ENCODE measurements around the gene PRELID1. TPM values are rescaled to one million over a fixed set of nuclear protein-coding genes. Genes with fewer than 3 reads are reported as not detected.
"Not testable (repeated sequence)": the region's sequence is repeated elsewhere in the genome, so short reads cannot be mapped to it uniquely, and the experiment has no call there.

Gene PRELID1
- total RNA-seq, 2 donors from 2014 or later = 310 to 360 TPM

GRCh38 chr5:177343000-177343399 lies 39.4 kb downstream of the PRELID1 start:
- peaks cover 35 to 37% of the 10 kb centered on the region in 2 donors for H3K4me1 Mint-ChIP-seq (ENCODE audit: low read depth in 2 of 2)
- H3K36me3 Mint-ChIP-seq = peaks cover 22% of the 10 kb centered on the region
- not testable (repeated sequence) for H3K27me3 Mint-ChIP-seq; H3K4me3 Mint-ChIP-seq; ATAC-seq; H3K9me3 Mint-ChIP-seq; DNase-seq (ENCODE audit: low spot score); H3K27ac Mint-ChIP-seq

- peaks cover 32 to 34% of the 10 kb centered on the region in 2 donors for H3K4me1 Mint-ChIP-seq (ENCODE audit: low read depth in 2 of 2)
- H3K36me3 Mint-ChIP-seq = peaks cover 22% of the 10 kb centered on the region
- no peaks in the 10 kb centered on the region for H3K27me3 Mint-ChIP-seq
- no peak for DNase-seq (ENCODE audit: low spot score)
- no peaks in the 10 kb centered on the region for H3K9me3 Mint-ChIP-seq
- H3K4me3 Mint-ChIP-seq = no peak overlapping the region
- no peak for ATAC-seq
- H3K27ac Mint-ChIP-seq = no peak overlapping the region
Observed at GRCh38 chr5:177343777-177344176, 40.2 kb downstream of the PRELID1 start.

- Mint-ChIP-seq H3K9me3 (no peaks in the 10 kb centered on the region), H3K36me3 (peaks cover 26% of the 10 kb centered on the region), H3K4me1 (ENCODE audit: low read depth in 2 of 2) (peaks cover 32 to 33% of the 10 kb centered on the region in 2 donors), H3K4me3 (no peak overlapping the region), H3K27me3 (no peaks in the 10 kb centered on the region), H3K27ac (no peak overlapping the region)
- ATAC-seq (no peak), DNase-seq (ENCODE audit: low spot score) (no peak)
Observed at GRCh38 chr5:177344891-177345290, 41.3 kb downstream of the PRELID1 start.

GRCh38 chr5:177346820-177347219 lies 43.2 kb downstream of the PRELID1 start:
- no peak for ATAC-seq
- no peak overlapping the region for H3K27ac Mint-ChIP-seq
- peaks cover 36 to 41% of the 10 kb centered on the region in 2 donors for H3K4me1 Mint-ChIP-seq (ENCODE audit: low read depth in 2 of 2)
- DNase-seq (ENCODE audit: low spot score) = no peak
- H3K36me3 Mint-ChIP-seq = peaks cover 19% of the 10 kb centered on the region
- H3K4me3 Mint-ChIP-seq = no peak overlapping the region
- no peaks in the 10 kb centered on the region for H3K27me3 Mint-ChIP-seq
- H3K9me3 Mint-ChIP-seq = no peaks in the 10 kb centered on the region

GRCh38 chr5:177347699-177348098 lies 44.1 kb downstream of the PRELID1 start:
- H3K36me3 Mint-ChIP-seq = peaks cover 18% of the 10 kb centered on the region
- ATAC-seq (no peak), DNase-seq (ENCODE audit: low spot score) (no peak)
- no peak overlapping the region for H3K4me3 Mint-ChIP-seq
- peaks cover 40 to 45% of the 10 kb centered on the region in 2 donors for H3K4me1 Mint-ChIP-seq (ENCODE audit: low read depth in 2 of 2)
- H3K27ac Mint-ChIP-seq = no peak overlapping the region
- no peaks in the 10 kb centered on the region for H3K9me3 Mint-ChIP-seq
- no peaks in the 10 kb centered on the region for H3K27me3 Mint-ChIP-seq

- H3K9me3 Mint-ChIP-seq = no peaks in the 10 kb centered on the region
- H3K27ac Mint-ChIP-seq = peak overlapping the region; percentile 98 to 99
- peaks cover 12% of the 10 kb centered on the region for H3K36me3 Mint-ChIP-seq
Observed at GRCh38 chr5:177349362-177349647, 45.7 kb downstream of the PRELID1 start.

GRCh38 chr5:177349762-177350161 lies 46.2 kb downstream of the PRELID1 start:
- Mint-ChIP-seq H3K27me3 (no peaks in the 10 kb centered on the region), H3K4me3 (peak overlapping the region; percentile 98), H3K36me3 (peaks cover 12% of the 10 kb centered on the region), H3K4me1 (ENCODE audit: low read depth in 2 of 2) (peaks cover 42 to 47% of the 10 kb centered on the region in 2 donors), H3K9me3 (no peaks in the 10 kb centered on the region), H3K27ac (peak overlapping the region; percentile 98 to 99)
- ATAC-seq (no peak), DNase-seq (ENCODE audit: low spot score) (no peak)

More at GRCh38 chr5:177349362-177349647, 45.7 kb downstream of the PRELID1 start:
- Mint-ChIP-seq H3K4me3 (peak overlapping the region; percentile 98), H3K4me1 (ENCODE audit: low read depth in 2 of 2) (peaks cover 37 to 43% of the 10 kb centered on the region in 2 donors), H3K27me3 (no peaks in the 10 kb centered on the region)
- ATAC-seq (no peak), DNase-seq (ENCODE audit: low spot score) (no peak)

- Mint-ChIP-seq H3K27ac (peak overlapping the region; percentile 98 to 99), H3K9me3 (no peaks in the 10 kb centered on the region), H3K27me3 (no peaks in the 10 kb centered on the region), H3K36me3 (peaks cover 12% of the 10 kb centered on the region), H3K4me1 (ENCODE audit: low read depth in 2 of 2) (peaks cover 49 to 54% of the 10 kb centered on the region in 2 donors), H3K4me3 (peak overlapping the region; percentile 98)
- peak in 1 of 2 donors; percentile 15 for ATAC-seq
- no peak for DNase-seq (ENCODE audit: low spot score)
Observed at GRCh38 chr5:177350776-177351391, 47.3 kb downstream of the PRELID1 start.

GRCh38 chr5:177351392-177352329 lies 48.1 kb downstream of the PRELID1 start, which contains the start of gene LMAN2:
TSS of gene LMAN2 (minus strand) at chr5:177351668. CDS start at chr5:177351647, 21 bp downstream.
- H3K4me1 Mint-ChIP-seq (ENCODE audit: low read depth in 2 of 2) = peaks cover 55 to 59% of the 10 kb centered on the region in 2 donors
- no peaks in the 10 kb centered on the region for H3K27me3 Mint-ChIP-seq
- H3K9me3 Mint-ChIP-seq = no peaks in the 10 kb centered on the region
- ATAC-seq (peak; percentile 98), DNase-seq (ENCODE audit: low spot score) (peak; percentile 91)
- peaks cover 12% of the 10 kb centered on the region for H3K36me3 Mint-ChIP-seq
- peak within 1 kb of the TSS; percentile 98 to 99 for H3K27ac Mint-ChIP-seq
- H3K4me3 Mint-ChIP-seq = peak within 1 kb of the TSS; percentile 98

GRCh38 chr5:177353093-177353492 lies 49.5 kb downstream of the PRELID1 start:
- peaks cover 58 to 63% of the 10 kb centered on the region in 2 donors for H3K4me1 Mint-ChIP-seq (ENCODE audit: low read depth in 2 of 2)
- no peaks in the 10 kb centered on the region for H3K27me3 Mint-ChIP-seq
- DNase-seq (ENCODE audit: low spot score) = no peak
- H3K4me3 Mint-ChIP-seq = no peak overlapping the region
- no peaks in the 10 kb centered on the region for H3K9me3 Mint-ChIP-seq
- H3K36me3 Mint-ChIP-seq = peaks cover 12% of the 10 kb centered on the region
- no peak for ATAC-seq
- peak overlapping the region; percentile 45 to 98 for H3K27ac Mint-ChIP-seq

- H3K36me3 Mint-ChIP-seq = peaks cover 8% of the 10 kb centered on the region
- DNase-seq (ENCODE audit: low spot score) (no peak), ATAC-seq (no peak)
- no peaks in the 10 kb centered on the region for H3K27me3 Mint-ChIP-seq
- no peak overlapping the region for H3K4me3 Mint-ChIP-seq
- peaks cover 66 to 68% of the 10 kb centered on the region in 2 donors for H3K4me1 Mint-ChIP-seq (ENCODE audit: low read depth in 2 of 2)
- H3K27ac Mint-ChIP-seq = peak overlapping the region; percentile 15 to 36
- no peaks in the 10 kb centered on the region for H3K9me3 Mint-ChIP-seq
Observed at GRCh38 chr5:177354256-177354655, 50.7 kb downstream of the PRELID1 start.

GRCh38 chr5:177354711-177355110 lies 51.1 kb downstream of the PRELID1 start:
- no peak overlapping the region for H3K4me3 Mint-ChIP-seq
- no peaks in the 10 kb centered on the region for H3K9me3 Mint-ChIP-seq

GRCh38 chr5:177355162-177355867 lies 51.7 kb downstream of the PRELID1 start:
- H3K27ac Mint-ChIP-seq = peak overlapping the region in 1 of 2 donors; percentile 60
- ATAC-seq (no peak), DNase-seq (ENCODE audit: low spot score) (no peak)
- H3K4me1 Mint-ChIP-seq (ENCODE audit: low read depth in 2 of 2) = peaks cover 64 to 66% of the 10 kb centered on the region in 2 donors
- no peaks in the 10 kb centered on the region for H3K27me3 Mint-ChIP-seq
- H3K36me3 Mint-ChIP-seq = no peaks in the 10 kb centered on the region
- H3K4me3 Mint-ChIP-seq = no peak overlapping the region
- no peaks in the 10 kb centered on the region for H3K9me3 Mint-ChIP-seq

More at GRCh38 chr5:177354711-177355110, 51.1 kb downstream of the PRELID1 start:
- peaks cover 65 to 66% of the 10 kb centered on the region in 2 donors for H3K4me1 Mint-ChIP-seq (ENCODE audit: low read depth in 2 of 2)
- DNase-seq (ENCODE audit: low spot score) (no peak), ATAC-seq (no peak)
- peaks cover 3% of the 10 kb centered on the region for H3K36me3 Mint-ChIP-seq
- no peaks in the 10 kb centered on the region for H3K27me3 Mint-ChIP-seq
- H3K27ac Mint-ChIP-seq = peak overlapping the region; percentile 15 to 36

Data from natural killer cell treated with Interleukin-12 subunit alpha and Interleukin-12 subunit beta and Interleukin-15 and Interleukin-18, amount 100 ng/mL, for 72 hours (primary cell).